ENCODE data around the gene R3HCC1L.

- TF ChIP-seq RCOR1 (IDR thresholded peaks at IDR 0.05; ENCODE audit: borderline replicate concordance in 1 of 2, low read depth in 2 of 2, low read length in 2 of 2) (no peak), NONO (IDR thresholded peaks at IDR 0.05; ENCODE audit: low read depth in 2 of 2, low read length in 1 of 2) (no peak), IRF2 (CRISPR knock-in tag; IDR thresholded peaks at IDR 0.05) (no peak), CCAR2 (IDR thresholded peaks at IDR 0.05; ENCODE audit: low read depth, low read length) (no peak)
Measured at GRCh38 chr10:98150544-98150943, 16.1 kb downstream of the R3HCC1L start.
